GM19468 (cell line): ENCODE measurements around the gene AHI1.

ENCODE experiments used
- ATAC-seq: cut with Tn5 transposase; IDR thresholded peaks from one replicate; pipeline ENCODE4 v1.9.1; 2021; ENCODE audit warnings: mild to moderate bottlenecking, moderate library complexity, moderate number of reproducible peaks; ENCODE audit not compliant: unreplicated experiment; ENCODE audit errors: extremely low read depth

The AHI1 gene

GRCh38 chr6:135497412-135498184, at the start of gene AHI1:
TSS of gene AHI1 (minus strand) at chr6:135497740. CDS start at chr6:135492237, 5,503 bp downstream.
- ATAC-seq = peak; percentile 92

GRCh38 chr6:135546680-135547418, 49.3 kb upstream of the AHI1 start:
- ATAC-seq = no peak

- no peak for ATAC-seq
Measured at GRCh38 chr6:135546206-135546605, 48.7 kb upstream of the AHI1 start.

GRCh38 chr6:135540207-135540840, 42.8 kb upstream of the AHI1 start:
- ATAC-seq = no peak

GRCh38 chr6:135537741-135538301, 40.3 kb upstream of the AHI1 start:
- no peak for ATAC-seq

- no peak for ATAC-seq
Measured at GRCh38 chr6:135535989-135536414, 38.5 kb upstream of the AHI1 start.

- ATAC-seq = no peak
Measured at GRCh38 chr6:135534773-135535380, 37.3 kb upstream of the AHI1 start.

GRCh38 chr6:135532559-135532958, 35.0 kb upstream of the AHI1 start:
- no peak for ATAC-seq

GRCh38 chr6:135531954-135532490, 34.5 kb upstream of the AHI1 start:
- no peak for ATAC-seq

GRCh38 chr6:135530113-135530512, 32.6 kb upstream of the AHI1 start:
- no peak for ATAC-seq

- no peak for ATAC-seq
Measured at GRCh38 chr6:135527960-135528249, 30.4 kb upstream of the AHI1 start.

GRCh38 chr6:135527116-135527959, 29.8 kb upstream of the AHI1 start:
- no peak for ATAC-seq

GRCh38 chr6:135525594-135525993, 28.1 kb upstream of the AHI1 start:
- no peak for ATAC-seq

- ATAC-seq = no peak
Measured at GRCh38 chr6:135522965-135523692, 25.6 kb upstream of the AHI1 start.

GRCh38 chr6:135521431-135521830, 23.9 kb upstream of the AHI1 start:
- ATAC-seq = no peak

GRCh38 chr6:135520781-135521180, 23.2 kb upstream of the AHI1 start:
- no peak for ATAC-seq

GRCh38 chr6:135519348-135519747, 21.8 kb upstream of the AHI1 start:
- ATAC-seq = no peak

GRCh38 chr6:135517527-135517926, 20.0 kb upstream of the AHI1 start:
- no peak for ATAC-seq

- no peak for ATAC-seq
Measured at GRCh38 chr6:135514706-135515105, 17.2 kb upstream of the AHI1 start.
